Ovary (tissue), 9 donors: ENCODE data around the gene VAC14. TPM values are rescaled to one million over a fixed set of nuclear protein-coding genes. Genes with fewer than 3 reads are reported as not detected.

ENCODE experiments used
- DNase-seq, 5 donors: peaks; one replicate each; pipeline ENCODE4 v3.0.0-alpha.2; 2019 to 2020
- H3K27ac ChIP-seq, 2 donors: fragments of 200-600 bp; one replicate each; pipeline versions ENCODE4 v1.5.1 to v1.8.0; 2019 to 2022
- H3K27me3 ChIP-seq: fragments of 200-600 bp; one replicate; pipeline ENCODE4 v1.8.0; 2022
- H3K36me3 ChIP-seq: fragments of 200-600 bp; sonication (generic); one replicate; pipeline ENCODE4 v1.5.1; 2019
- H3K4me1 ChIP-seq: one replicate; pipeline ENCODE4 v1.8.1; 2013; ENCODE audit warnings: mild to moderate bottlenecking, moderate library complexity; ENCODE audit not compliant: insufficient read depth
- H3K4me3 ChIP-seq: fragments of 200-600 bp; sonication (generic); one replicate; pipeline ENCODE4 v1.5.1; 2017
- H3K9me3 ChIP-seq, 2 donors: fragments of 200-600 bp in 1 of 2; sonication (generic) in 1 of 2; one replicate each; pipeline versions ENCODE4 v1.5.1 to v1.8.1; 2013 to 2019; ENCODE audit warnings: mild to moderate bottlenecking in 1 of 2, moderate library complexity in 1 of 2
- CTCF ChIP-seq, 3 donors: fragments of 450-650 bp in 2 of 3; fragments of 200-600 bp in 1 of 3; IDR thresholded peaks; one replicate each; pipeline versions ENCODE4 v1.5.1 to v1.8.0; 2016 to 2022; ENCODE audit warnings: antibody characterized with exemption in 3 of 3, mild to moderate bottlenecking in 1 of 3
- EP300 ChIP-seq: sonication (generic); formaldehyde crosslinking; IDR thresholded peaks from one replicate; pipeline ENCODE4 v1.6.1; 2017; ENCODE audit warnings: antibody characterized with exemption
- POLR2A ChIP-seq: fragments of 450-650 bp; IDR thresholded peaks from one replicate; pipeline ENCODE4 v1.6.1; 2017; ENCODE audit warnings: antibody characterized with exemption, mild to moderate bottlenecking, moderate library complexity
- WGBS, 3 donors: extraction: QIAGEN DNeasy Blood & Tissue Kit in 1 of 3; methylation state at CpG; one replicate each; pipeline versions ENCODE4 v1.1.5 to v1.1.7; 2013 to 2017; 5-methylcytosine and 5-hydroxymethylcytosine counted together
- intact Hi-C, 4 donors: fragments of 100-400 bp; cut with DNase I; formaldehyde crosslinking; loops; one replicate each; pipeline versions ENCODE4 v1.11.0 to v1.15.1; 2022 to 2023
- polyA plus RNA-seq, 2 donors: library from polyadenylated mRNA; stranded (reverse); fragments of 200-250 nt in 1 of 2; fragments of 350-450 nt in 1 of 2; fragmentation: Illumina TruSeq in 1 of 2; extraction: RNeasy Lipid Tissue Mini Kit (QIAGEN cat#74804) in 1 of 2; gene quantifications; one replicate each; pipeline ENCODE4 v1.2.3, GENCODE V29; 2013 to 2014
- total RNA-seq, 7 donors: library from RNA; depleted of rRNA in 2 of 7; stranded (reverse); fragments of >200 nt in 2 of 7; fragmentation: NEBNext Ultra II Directional in 3 of 7; extraction: Animal tissue kit (Norgen Biotek cat#: 25700) in 3 of 7; gene quantifications; one replicate each; pipeline versions ENCODE4 v1.1.0 to v1.2.4, GENCODE V29; 2016 to 2023
- donor health status: DM: no; HTN: no; CAD: no; lungs with moderate emphysema.
- donor health status: DM: no; HTN: no; CAD: no.
- donor health status: Bipolar disorder and iron deficiency.
- donor health status: DM: yes; HTN: yes; CAD: no.
- donor health status: DM: no; HTN: no; CAD: no.
- donor health status: DM: yes; HTN: yes; CAD: no.

Gene VAC14
- total and polyA plus RNA-seq, 9 donors = 9.9 to 32.4 (median 21.1) TPM

DNA sequence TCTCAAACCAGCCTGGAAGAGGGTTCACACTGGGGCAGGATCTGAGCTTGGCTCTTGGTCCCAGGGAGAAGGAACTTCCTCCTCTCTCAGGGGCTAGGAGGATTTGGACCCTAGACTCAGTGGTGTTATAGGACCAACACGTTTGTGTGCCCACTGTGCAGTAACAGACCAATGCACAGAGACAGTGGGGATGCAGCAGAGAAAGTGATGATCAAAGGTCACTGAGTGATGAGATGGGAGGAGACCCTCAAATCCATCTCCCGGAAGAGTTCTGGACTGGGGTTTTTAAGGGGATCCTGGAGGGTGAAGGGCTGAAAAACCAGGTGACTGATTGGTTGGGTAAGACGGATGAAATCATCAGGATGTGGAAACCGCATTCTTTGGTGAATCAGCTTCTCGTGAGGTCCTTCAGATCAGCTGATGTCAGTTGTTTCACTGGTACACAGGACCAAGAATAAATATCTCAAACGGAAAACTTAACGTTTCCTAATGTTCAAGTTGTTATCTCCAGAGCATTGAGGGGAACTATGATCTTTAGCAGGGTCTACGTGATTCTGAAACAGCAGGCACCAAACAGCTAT lies 3.3 kb upstream of the VAC14 start:
- WGBS, 3 donors = 56 to 69% (median 62%) methylated on average over 8 of the region's 8 CpGs
- Histone ChIP-seq H3K36me3 (no peaks in the 10 kb centered on the region), H3K9me3 (no peaks in the 10 kb centered on the region), H3K27me3 (no peaks in the 10 kb centered on the region), H3K4me1 (peaks cover 4% of the 10 kb centered on the region), H3K4me3 (no peak overlapping the region), H3K27ac (no peak overlapping the region)
- intact Hi-C loops = no loop called here
- no peak for DNase-seq
- TF ChIP-seq CTCF (IDR thresholded peaks at IDR 0.05) (no peak), EP300 (no peak), POLR2A (no peak)

DNA sequence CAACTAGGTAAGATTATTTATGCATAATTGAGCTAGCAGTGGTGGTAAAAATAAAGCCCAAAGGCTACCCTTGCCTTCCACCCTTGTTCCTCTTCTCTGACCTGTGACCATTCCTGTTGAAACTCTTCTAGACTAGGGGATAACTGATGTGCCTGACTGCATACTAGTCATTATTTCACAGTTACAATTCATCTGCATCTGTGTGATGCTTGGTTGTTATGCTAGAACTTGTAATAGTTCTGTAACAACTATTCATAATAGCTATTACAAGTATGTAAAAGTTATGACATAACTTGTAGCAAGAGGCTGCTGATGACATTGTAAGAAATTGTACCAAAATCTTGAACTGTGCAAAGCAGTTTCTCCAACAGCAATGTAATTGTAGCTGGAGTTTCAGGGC lies 2.4 kb upstream of the VAC14 start:
- DNase-seq = no peak
- H3K27me3 ChIP-seq = no peaks in the 10 kb centered on the region
- intact Hi-C loops = no loop called here

DNA sequence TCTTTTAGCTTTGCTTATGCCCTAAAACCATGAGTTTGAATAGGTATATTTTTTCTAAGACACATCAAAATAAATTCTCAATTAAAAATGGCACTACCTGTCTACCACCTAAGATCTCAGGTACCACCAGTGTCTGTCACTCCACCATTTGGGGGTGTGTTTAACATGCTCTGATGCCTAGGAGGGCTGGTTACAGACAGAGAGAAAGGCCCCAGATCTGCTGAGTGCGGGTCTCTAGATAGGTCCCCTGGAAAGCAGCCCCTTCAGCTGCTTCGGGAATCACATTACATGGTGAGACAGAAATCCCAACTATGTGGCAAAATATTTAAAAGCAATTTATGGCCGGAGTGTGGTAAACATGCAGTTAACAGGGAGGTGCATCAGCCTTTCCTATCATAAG lies 653 bp upstream of the VAC14 start:
- WGBS, 3 donors = 57 to 76% (median 61%) methylated on average over 3 of the region's 3 CpGs
- Histone ChIP-seq H3K4me3 (peak overlapping the region; percentile 92), H3K9me3 (no peaks in the 10 kb centered on the region), H3K4me1 (peaks cover 4% of the 10 kb centered on the region), H3K27ac (no peak overlapping the region), H3K27me3 (no peaks in the 10 kb centered on the region), H3K36me3 (no peaks in the 10 kb centered on the region)
- DNase-seq = no peak
- intact Hi-C loops = no loop called here
- TF ChIP-seq EP300 (no peak), POLR2A (no peak), CTCF (IDR thresholded peaks at IDR 0.05) (no peak)

More for the DNA sequence above, 2.4 kb upstream of the VAC14 start:
- Histone ChIP-seq H3K4me3 (no peak overlapping the region), H3K27ac (no peak overlapping the region), H3K9me3 (no peaks in the 10 kb centered on the region), H3K36me3 (no peaks in the 10 kb centered on the region), H3K4me1 (peaks cover 4% of the 10 kb centered on the region)
- TF ChIP-seq CTCF (IDR thresholded peaks at IDR 0.05) (no peak), EP300 (no peak), POLR2A (no peak)

GRCh38 chr16:70800311-70800710 lies 647 bp downstream of the VAC14 start:
- Histone ChIP-seq H3K4me3 (peak overlapping the region; percentile 92), H3K27ac (no peak overlapping the region), H3K9me3 (no peaks in the 10 kb centered on the region), H3K27me3 (no peaks in the 10 kb centered on the region), H3K36me3 (no peaks in the 10 kb centered on the region), H3K4me1 (peaks cover 4% of the 10 kb centered on the region)
- WGBS, 3 donors = 15 to 18% (median 16%) methylated on average over 7 of the region's 7 CpGs
- DNase-seq = no peak
- TF ChIP-seq CTCF (IDR thresholded peaks at IDR 0.05) = no peak
- no peak for TF ChIP-seq POLR2A
- no peak for TF ChIP-seq EP300
- intact Hi-C loops = no loop called here
